Epidermal melanocyte (primary cell): ENCODE results near the gene TMEM178B.

ENCODE experiments used
- DNase-seq: peaks from one replicate; pipeline ENCODE4 v3.0.0; 2011; ENCODE audit warnings: low spot score; ENCODE audit not compliant: insufficient read length

The TMEM178B gene

DNA sequence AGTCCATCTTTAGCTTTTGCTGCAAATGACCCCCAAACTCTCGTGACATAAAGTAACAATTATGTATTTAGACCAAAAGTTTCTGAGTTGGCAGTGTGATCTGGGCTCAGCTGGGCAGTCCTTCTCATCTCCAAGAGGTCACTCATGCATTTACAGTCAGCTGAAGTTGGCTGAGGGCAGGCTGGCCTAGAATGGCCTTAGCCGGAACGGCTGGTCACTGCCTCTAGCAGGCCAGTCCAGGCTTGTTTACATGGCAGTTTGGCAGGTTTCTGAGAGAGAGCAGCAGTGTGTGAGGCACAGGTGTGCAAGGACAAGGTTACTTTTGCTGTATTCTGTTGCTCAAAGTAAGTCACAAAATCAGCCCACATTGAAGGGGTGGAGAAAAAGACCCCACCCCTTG lies 277.3 kb downstream of the TMEM178B start:
- no peak for DNase-seq

- DNase-seq, result no peak
Observed at GRCh38 chr7:141352955-141353354, 279.1 kb downstream of the TMEM178B start.

DNA sequence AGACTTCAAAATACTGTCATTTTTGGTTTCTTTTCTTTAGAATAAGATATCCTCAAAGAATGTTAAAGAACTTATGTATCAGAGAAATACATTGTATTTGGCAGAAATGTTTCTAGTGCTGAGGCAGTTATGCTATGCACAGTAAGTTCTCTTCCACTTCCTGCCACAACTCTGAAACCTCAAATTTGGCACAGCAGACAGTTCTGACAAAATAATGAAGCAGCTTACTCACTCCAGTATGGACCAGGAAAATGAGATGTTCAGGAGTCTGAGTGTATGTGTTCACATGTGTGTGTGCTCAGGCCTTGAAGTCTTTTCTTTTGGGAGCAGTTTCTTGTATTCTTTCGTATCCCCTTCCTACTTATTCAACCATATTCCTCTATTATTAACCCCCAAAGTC lies 280.4 kb downstream of the TMEM178B start:
- DNase-seq, result no peak

DNA sequence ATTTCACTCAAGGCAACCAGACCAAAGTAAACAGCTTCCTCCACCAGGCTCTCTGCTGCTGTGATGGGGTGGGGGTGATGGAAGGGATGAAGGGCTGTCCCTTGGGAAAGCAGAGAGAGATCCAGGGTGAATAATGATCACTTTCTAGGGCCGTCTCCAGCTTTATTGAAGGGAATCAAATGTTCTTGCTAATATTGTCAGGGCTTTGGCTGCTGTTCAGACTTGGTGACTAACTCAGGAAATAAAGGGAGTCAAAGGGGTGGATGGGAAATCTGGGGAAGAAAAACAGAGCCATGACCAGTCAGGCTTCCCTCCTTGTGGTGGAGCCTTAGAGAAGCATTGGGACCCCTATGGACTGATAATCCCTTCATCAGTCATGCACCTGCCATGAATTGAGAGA lies 281.2 kb downstream of the TMEM178B start:
- no peak for DNase-seq

DNA sequence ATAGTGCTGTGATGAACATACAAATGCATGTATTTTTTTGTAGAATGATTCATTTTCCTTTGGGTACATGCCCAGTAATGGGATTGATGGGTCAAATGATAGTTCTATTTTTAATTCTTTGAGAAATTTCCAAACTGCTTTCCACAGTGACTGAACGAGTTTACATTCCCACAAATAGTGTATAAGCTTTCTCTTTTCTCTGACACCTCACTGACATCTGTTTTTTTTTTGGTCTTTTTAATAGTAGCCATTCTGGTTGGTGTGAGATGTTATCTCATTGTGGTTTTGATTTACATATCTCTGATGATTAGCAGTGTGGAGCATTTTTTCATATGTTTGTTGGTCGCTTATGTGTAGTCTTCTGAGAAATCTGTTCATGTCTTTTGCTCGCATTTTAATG lies 282.3 kb downstream of the TMEM178B start:
- no peak for DNase-seq

DNA sequence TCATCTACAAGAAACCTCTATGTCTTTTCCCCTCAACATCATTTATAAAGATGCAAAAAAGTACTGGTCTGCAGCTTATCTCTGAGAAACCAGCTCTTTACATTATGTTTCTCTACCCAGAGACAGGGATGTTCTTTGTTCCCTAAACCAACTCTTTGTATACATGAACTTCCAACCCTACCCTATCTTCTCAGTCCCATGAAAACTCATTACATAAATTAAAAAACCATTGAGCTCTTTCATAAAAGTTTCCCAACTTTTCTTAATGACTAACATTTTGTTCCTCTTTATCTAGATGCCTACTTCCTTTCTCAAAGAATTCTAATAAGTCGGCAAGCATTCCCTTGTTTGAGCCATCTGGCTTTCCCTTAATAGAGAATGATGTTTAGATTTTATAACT lies 284.5 kb downstream of the TMEM178B start:
- no peak for DNase-seq

DNA sequence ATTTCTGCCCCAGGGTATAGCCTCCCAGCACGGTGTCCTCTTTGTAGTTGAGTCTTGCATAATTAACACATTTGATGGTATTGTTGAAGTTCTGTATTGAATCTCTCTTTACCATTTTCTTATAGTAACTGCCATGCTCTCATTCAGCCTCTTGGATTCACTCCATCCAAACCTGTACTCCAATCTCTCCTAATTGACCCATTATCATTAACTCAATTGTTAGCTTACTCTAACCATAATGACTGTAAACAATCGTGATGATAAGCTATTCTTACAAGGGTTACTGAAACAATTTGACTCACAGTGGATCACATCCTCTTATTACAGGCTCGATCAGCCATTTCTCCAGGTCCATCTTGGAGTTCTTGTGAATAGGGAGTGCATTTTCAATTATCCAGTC lies 285.4 kb downstream of the TMEM178B start:
- no peak for DNase-seq

DNA sequence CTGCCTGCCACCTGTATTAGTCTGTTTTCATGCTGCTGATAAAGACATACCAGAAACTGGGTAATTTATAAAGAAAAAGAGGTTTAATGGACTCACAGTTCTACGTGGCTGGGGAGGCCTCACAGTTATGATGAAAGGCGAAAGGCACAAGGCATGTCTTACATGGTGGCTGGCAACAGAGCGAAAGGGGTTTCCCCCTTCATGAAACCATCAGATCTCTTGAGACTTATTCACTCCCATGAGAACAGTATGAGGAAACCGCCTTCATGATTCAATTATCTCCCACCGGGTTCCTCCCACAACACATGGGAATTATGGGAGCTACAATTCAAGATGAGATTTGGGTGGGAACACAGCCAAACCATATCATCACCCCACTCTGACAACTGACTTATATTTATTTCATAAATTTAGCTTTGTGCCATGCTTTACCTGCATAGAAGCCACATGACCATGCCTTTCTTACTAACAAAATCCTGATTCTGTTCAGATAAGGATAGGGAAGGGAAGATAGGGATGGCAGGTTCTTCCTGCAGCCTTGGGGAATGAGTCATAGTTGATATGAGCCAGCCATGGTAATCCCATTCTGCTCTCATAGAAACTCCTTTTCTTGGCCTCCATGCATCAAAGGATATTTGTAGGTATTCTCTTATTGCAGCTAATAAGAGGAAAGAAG lies 286.0 kb downstream of the TMEM178B start:
- DNase-seq, result no peak

GRCh38 chr7:141360416-141360760 lies 286.5 kb downstream of the TMEM178B start:
- no peak for DNase-seq

GRCh38 chr7:141360803-141361202 lies 286.9 kb downstream of the TMEM178B start:
- DNase-seq, result no peak

DNA sequence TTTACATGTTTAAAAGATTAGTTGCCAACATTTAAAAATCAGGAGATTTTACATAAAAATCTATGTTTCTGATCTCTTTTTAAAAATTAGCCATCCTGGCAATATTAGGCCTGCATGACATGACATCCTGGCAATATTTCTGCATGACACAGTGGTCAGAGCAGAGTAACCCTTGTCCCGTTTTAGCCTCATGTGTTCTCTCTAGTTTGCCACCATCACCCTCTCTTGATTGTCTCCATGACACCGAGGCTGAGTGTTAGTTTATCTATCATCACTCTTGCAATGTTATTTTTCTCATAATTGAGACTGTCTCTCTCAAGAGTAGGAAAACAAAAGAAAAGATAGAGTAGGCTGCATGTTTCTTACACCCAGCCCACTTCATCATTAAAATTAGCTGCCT lies 287.6 kb downstream of the TMEM178B start:
- DNase-seq, result no peak

- DNase-seq, result no peak
Observed at GRCh38 chr7:141361960-141362359, 288.1 kb downstream of the TMEM178B start.

DNA sequence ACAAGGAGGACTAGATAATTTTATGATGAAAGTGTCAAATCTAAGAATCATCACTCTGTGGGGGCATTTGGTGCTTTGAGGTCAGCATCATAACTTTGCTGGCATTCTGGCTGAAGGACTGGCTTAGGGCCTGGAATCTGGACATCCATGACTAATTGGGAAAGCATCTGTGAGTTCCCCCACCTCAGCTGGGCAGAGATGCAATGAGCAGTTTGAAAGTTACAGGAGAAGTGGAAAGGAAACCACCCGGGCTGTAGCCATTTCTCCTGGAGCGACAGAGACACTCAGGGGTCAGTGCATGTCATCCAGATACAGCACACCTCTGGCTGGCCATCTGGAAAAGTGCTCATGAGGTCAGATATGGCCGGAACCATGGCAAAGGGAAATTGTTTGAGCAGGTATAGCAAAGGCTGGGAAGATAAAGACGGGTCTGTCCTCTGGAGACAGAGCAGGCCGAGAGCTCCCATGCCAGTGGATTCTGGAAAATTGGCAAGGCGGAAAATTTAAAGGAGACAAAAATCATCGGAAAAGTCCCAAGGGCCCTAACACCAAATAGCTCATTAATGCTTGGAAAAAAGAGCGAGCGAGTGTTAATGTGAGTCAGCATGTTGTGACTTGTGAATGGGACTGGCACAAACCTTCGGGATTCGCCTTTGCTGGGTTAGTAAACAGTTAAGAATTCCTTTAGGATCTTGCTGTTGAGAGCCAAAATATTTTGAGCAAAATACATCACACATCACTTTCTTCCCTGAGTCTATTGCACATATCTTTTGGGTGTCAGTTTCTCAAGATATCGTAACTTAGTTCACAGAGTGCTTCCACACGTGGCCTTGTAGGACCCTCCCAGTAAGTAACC lies 288.9 kb downstream of the TMEM178B start:
- DNase-seq, result no peak

GRCh38 chr7:141363748-141364147 lies 289.9 kb downstream of the TMEM178B start:
- DNase-seq, result no peak

DNA sequence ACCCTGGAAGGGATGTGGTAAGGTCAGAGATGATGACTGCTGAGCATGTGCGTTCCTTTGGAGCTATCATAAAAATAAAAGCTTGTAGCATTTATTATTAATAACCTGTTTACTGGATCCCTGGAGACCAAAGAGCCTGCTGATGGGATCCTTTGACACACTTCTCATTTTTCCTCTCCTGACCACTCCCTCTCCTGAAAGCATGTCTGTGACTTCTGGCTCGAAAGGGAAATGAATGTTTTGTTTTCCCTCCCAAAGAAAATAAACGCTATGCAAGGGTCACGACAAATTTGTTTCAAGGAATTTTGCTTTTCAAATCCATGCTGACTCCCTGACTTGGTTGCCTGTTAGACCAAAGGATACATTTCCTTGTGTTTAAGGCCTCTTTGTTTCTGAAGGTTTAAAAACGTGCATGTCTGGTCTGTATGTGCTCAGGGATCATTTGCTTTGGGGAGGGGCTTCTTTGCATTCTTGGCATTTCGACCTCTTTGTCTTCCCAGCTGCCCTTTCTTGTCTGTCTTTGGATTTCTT lies 292.3 kb downstream of the TMEM178B start:
- no peak for DNase-seq

GRCh38 chr7:141369422-141369821 lies 295.6 kb downstream of the TMEM178B start:
- DNase-seq, result no peak

GRCh38 chr7:141370178-141370577 lies 296.3 kb downstream of the TMEM178B start:
- no peak for DNase-seq

GRCh38 chr7:141370650-141371049 lies 296.8 kb downstream of the TMEM178B start:
- no peak for DNase-seq

DNA sequence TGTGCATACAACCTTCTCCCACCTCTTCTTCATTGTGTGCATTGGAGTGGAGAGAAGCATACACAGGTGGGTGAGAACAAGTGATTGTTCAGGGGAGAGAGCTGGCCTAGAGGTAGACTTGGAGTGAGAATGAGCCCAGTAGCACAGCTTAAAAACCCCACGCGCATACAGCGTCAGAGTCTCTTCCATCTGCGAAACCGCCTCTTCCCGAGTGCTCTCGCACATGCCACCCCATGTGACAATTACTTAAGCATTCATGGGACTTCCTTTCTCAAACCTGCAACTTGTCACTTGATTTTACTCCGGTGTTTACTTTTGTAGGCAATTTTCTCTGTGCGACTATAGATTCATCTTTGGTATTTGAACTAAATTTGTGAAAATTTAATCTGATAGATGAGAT lies 300.6 kb downstream of the TMEM178B start:
- DNase-seq, result no peak

DNA sequence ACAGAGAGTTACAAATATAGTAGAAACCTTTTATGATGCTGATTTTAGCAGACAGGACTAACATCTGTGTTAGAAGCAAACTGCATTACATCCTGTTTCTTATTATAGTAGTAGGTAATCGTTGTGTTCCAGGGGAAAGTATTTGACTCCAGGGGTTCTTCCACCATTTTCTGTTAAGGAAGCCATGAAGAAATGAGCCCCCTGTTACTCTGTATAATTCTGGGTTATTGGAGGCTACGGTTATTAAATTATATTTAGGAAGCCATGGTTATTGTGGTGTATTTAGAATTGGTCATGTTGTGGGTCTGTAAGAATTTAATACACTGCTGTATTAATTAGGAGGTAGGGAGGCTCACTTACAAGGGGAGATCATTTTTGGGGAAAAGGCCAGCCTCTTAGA lies 301.6 kb downstream of the TMEM178B start:
- DNase-seq, result no peak

DNA sequence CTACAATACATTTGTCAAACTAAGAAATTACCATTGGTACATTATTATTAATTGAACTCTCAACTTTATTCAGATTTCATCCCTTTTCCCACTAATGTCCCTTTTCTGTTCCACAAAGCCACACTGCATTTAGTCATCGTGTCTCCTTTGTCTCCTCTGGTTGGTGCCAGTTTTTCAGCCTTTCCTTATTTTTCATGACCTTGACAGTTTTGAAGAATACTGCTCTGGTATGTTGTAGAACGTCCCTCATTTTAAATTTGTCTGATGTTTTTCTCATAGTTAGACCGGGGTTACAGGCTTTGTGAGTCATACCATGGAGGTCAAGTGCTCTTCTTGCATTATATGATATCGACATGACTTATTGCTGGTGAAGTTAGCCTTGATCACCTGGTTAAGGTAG lies 304.0 kb downstream of the TMEM178B start:
- DNase-seq, result no peak

- no peak for DNase-seq
Observed at GRCh38 chr7:141378405-141378804, 304.5 kb downstream of the TMEM178B start.
